ENCODE data around the gene CDC14B.

Gene CDC14B

DNA sequence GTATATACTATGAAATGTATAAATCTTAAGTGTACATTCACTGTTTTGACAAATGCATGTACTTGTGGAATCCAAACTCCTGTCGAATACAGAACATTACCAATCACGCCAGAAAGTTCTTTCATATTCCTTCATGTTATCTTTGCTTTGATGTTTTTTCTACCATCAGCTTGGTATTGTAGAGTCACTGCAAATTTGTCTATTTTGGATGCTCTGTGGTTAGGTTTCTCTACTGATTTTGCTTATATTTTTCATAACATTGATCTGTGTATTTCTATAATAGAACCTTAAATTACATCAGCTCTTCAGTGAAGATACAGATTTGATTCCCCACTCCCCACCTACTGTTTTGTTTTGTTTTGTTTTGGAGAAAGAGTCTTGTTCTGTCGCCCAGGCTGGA, 138.9 kb downstream of the CDC14B start:
- no peak for DNase-seq

DNA sequence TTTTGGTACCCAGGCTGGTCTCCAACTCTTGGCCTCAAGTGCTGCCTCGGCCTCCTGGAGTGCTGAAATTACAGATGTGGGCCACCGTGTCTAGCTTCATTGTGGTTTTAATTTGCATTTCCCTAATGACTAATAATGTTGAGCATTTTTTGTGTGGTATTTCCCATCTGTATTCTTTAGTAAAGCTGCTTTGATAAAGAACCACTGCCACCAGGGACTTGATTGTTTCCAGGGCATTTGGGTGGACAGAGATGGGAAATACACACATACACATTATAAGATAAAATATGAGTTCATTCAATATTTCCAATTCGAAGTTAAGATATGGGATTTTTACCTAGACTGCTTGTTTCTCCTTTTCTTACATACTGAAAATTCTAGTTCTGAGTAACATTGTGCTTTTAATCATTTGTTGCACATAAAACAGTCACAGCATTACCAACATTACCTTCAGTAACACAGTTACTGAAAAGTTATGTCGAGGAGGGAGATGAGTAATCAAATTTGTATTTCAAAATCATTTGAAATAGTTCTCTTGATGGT, 140.7 kb downstream of the CDC14B start:
- peak; percentile 28 for DNase-seq

- no peak for DNase-seq
Measured at GRCh38 chr9:96476591-96476990, 143.1 kb downstream of the CDC14B start.

GRCh38 chr9:96476013-96476412, 143.6 kb downstream of the CDC14B start:
- no peak for DNase-seq

GRCh38 chr9:96467784-96468183, 151.9 kb downstream of the CDC14B start:
- DNase-seq = no peak

- no peak for DNase-seq
Measured at GRCh38 chr9:96464426-96464825, 155.2 kb downstream of the CDC14B start.

GRCh38 chr9:96462541-96462940, 157.1 kb downstream of the CDC14B start:
- DNase-seq = no peak

DNA sequence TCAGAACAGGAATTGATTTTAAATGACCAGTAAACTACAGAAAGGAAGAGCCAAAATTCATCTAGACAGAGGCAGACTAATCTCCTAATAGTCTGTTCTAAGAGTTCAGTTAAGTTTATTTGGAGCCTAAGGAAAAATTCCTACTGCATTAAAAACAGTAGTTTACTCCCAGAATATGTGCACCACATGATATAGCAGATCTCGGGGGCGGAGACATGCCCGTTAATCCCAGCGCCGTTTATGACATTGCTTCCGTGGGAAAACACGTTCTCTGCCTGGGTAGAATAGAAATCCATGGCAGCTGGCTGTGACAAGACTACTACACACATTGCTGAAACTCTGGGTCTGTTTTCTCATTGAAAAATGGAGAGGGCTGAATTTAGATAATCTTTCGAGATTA, 158.3 kb downstream of the CDC14B start:
- DNase-seq = no peak

- DNase-seq = no peak
Measured at GRCh38 chr9:96460882-96461281, 158.8 kb downstream of the CDC14B start.

DNA sequence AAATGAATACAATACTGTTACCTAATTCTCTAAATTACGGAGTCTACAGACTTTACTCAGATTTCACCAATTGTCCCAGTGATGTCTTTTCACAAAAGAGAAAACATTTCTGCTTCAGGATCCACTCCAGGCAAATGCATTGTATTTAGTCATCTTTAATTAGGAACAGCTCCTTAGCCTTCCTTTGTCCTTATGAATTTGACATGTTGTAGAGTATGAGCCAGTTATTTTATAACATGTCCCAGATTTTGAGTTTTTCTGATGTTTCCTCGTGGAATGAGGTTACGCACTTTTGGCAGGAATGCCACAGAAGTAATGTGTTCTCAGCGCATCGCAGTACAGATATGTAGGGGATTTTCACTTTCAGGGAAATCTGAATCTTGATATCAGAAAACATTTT, 159.2 kb downstream of the CDC14B start:
- no peak for DNase-seq

DNA sequence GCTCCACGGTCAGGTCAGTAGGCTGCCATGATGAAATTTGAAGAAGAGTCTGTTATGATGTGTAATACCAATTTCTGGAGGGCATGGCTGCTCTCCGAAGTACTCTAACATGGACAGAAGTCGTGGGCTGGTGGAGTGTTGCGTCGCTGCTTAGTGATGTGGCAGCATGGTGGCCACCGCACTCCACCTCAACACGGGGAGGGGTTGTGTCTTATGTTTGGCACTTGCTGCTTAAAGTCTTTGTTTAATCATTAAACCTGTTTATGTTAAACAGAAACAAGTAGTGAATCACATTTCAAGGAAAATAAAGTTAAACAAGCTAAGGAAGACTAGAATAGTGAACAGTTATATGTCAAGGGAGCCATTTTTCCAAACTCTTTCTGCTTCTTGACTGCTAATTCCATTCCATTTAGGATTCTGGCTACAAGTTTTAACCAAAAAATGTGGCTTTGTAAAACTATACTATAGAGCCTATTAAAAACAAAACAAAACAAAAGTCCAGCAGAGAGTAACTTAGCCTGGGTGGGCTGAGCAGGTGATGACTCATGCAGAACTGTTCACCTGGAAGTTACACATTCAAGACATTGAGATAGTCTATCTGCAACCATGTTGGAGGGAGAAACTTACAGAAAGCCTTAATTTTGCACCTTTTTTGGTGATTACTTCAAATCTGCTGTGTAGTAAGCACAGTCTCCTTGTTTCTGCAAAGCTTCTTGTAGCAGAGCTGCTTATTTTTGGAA, 160.2 kb downstream of the CDC14B start:
- DNase-seq = no peak

DNA sequence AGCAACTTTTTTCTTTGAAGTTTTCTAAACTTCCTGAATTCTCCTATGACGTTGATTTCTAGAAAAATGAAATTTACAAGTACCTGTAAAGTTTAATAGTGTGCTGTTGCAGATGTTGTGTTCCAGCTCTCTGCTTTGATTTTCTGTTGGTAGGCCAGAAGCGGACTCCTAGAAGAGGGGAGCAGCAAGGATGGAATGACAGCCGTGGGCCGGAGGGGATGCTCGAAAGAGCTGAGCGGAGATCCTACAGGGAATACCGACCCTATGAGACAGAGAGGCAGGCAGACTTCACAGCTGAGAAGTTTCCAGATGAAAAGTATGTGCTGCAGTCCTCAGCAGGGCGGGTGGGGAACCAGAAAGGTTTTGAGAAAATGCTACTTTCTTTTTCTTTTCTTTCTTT, 161.4 kb downstream of the CDC14B start:
- DNase-seq = no peak

DNA sequence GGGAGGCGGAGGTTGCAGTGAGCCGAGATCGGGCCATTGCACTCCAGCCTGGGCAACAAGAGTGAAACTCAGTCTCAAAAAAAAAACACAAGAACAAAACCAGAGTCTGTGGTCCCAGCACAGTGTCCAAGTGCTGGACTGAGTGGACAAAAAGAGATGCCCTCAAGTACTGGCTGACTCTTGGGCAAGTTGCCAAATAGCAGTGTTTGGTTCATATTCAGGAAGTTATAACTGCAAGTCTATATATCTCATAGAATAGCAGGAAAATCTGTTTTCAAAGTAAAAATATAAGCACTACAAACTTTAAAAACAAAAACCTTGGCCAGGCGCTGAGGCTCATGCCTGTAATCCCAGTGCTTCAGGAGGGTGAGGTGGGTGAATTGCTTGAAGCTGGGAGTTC, 162.4 kb downstream of the CDC14B start:
- no peak for DNase-seq

DNA sequence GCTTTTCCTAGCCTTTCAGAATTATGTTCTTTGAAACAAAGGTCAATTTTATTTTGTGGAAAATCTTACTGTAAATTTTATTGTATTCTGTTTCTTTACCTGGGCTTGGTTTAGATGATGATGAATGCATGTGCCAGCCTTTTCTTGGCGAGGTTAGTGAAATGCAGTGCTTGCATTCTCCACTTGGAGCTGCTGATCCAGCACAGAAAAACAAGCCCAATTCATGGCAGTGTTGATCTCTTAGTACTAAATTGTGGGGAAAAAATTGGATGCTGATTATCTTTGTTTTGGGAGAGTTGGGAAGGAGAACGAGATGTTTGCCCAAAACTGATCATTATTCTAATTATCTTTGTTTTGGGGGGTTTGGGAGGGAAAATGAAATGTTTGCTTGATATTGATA, 166.0 kb downstream of the CDC14B start:
- DNase-seq = no peak

- DNase-seq = no peak
Measured at GRCh38 chr9:96450613-96451528, 168.8 kb downstream of the CDC14B start.

All from inflammatory macrophage treated with lipopolysaccharide for 4 hours (primary cell).